H9 (cell line): ENCODE data around the gene SLC13A4. TPM values are rescaled to one million over a fixed set of nuclear protein-coding genes. Genes with fewer than 3 reads are reported as not detected.

ENCODE experiments used
- DNase-seq: peaks from one replicate; pipeline ENCODE4 v3.0.0-alpha.2; 2017
- H2AFZ ChIP-seq: one replicate; pipeline ENCODE4 v1.6.1; 2013; ENCODE audit warnings: mild to moderate bottlenecking, low read length, control low read depth, moderate library complexity
- H2AK5ac ChIP-seq: 2 replicates; pipeline ENCODE4 v1.6.1; 2013; ENCODE audit warnings: low read length, control low read depth, mixed read lengths; ENCODE audit not compliant: insufficient read length
- H2BK120ac ChIP-seq: one replicate; pipeline ENCODE4 v1.6.1; 2013; ENCODE audit warnings: low read depth, mild to moderate bottlenecking, low read length, control low read depth, inconsistent platforms; ENCODE audit not compliant: poor library complexity, severe bottlenecking
- H2BK12ac ChIP-seq: 2 replicates; pipeline ENCODE4 v1.6.1; 2013; ENCODE audit warnings: low read length, control low read depth, mixed read lengths, low read depth; ENCODE audit not compliant: insufficient read length
- H2BK15ac ChIP-seq: 2 replicates; pipeline ENCODE4 v1.6.1; 2013; ENCODE audit warnings: low read depth, low read length, control low read depth
- H2BK20ac ChIP-seq: one replicate; pipeline ENCODE4 v1.6.1; 2013; ENCODE audit warnings: low read depth, mild to moderate bottlenecking, low read length, control low read depth, inconsistent platforms; ENCODE audit not compliant: poor library complexity, severe bottlenecking
- H2BK5ac ChIP-seq: 2 replicates; pipeline ENCODE4 v1.6.1; 2013; ENCODE audit warnings: low read length, control low read depth, mixed read lengths; ENCODE audit not compliant: insufficient read length
- H3K14ac ChIP-seq: 2 replicates; pipeline ENCODE4 v1.6.1; 2013; ENCODE audit warnings: low read length, control low read depth; ENCODE audit not compliant: insufficient read depth
- H3K18ac ChIP-seq: 2 replicates; pipeline ENCODE4 v1.6.1; 2013; ENCODE audit warnings: low read depth, mild to moderate bottlenecking, mixed read lengths, low read length, control low read depth; ENCODE audit not compliant: insufficient read length
- H3K23ac ChIP-seq: 2 replicates; pipeline ENCODE4 v1.6.1; 2013; ENCODE audit warnings: low read length, control low read depth, mixed read lengths, low read depth; ENCODE audit not compliant: insufficient read length
- H3K23me2 ChIP-seq: 2 replicates; pipeline ENCODE4 v1.6.1; 2013; ENCODE audit warnings: low read depth, mild to moderate bottlenecking, mixed read lengths, low read length, control low read depth; ENCODE audit not compliant: insufficient read length, poor library complexity, severe bottlenecking
- H3K27ac ChIP-seq: 2 replicates; pipeline ENCODE4 v1.5.1; 2013; ENCODE audit warnings: low read length, control low read depth, mixed read lengths, low read depth; ENCODE audit not compliant: insufficient read length
- H3K27me3 ChIP-seq: 2 replicates; pipeline ENCODE4 v1.6.1; 2013; ENCODE audit warnings: low read length, control low read depth, inconsistent platforms; ENCODE audit not compliant: insufficient read depth
- H3K4ac ChIP-seq: 2 replicates; pipeline ENCODE4 v1.6.1; 2013; ENCODE audit warnings: low read depth, mild to moderate bottlenecking, control low read depth, inconsistent platforms, low read length, moderate library complexity
- H3K4me1 ChIP-seq: 2 replicates; pipeline ENCODE4 v1.6.1; 2013; ENCODE audit warnings: low read length, control low read depth, inconsistent platforms; ENCODE audit not compliant: insufficient read depth
- H3K4me2 ChIP-seq: 2 replicates; pipeline ENCODE4 v1.6.1; 2013; ENCODE audit warnings: low read length, control low read depth, mixed read lengths; ENCODE audit not compliant: insufficient read length, insufficient read depth
- H3K56ac ChIP-seq: 2 replicates; pipeline ENCODE4 v1.6.1; 2013; ENCODE audit warnings: low read depth, mild to moderate bottlenecking, mixed read lengths, low read length, control low read depth; ENCODE audit not compliant: insufficient read length
- H3K79me1 ChIP-seq: 2 replicates; pipeline ENCODE4 v1.6.1; 2013; ENCODE audit warnings: low read depth, mild to moderate bottlenecking, moderate library complexity, low read length, control low read depth, inconsistent platforms; ENCODE audit not compliant: insufficient read depth, poor library complexity, severe bottlenecking
- H3K79me2 ChIP-seq: 2 replicates; pipeline ENCODE4 v1.6.1; 2013; ENCODE audit warnings: low read length, control low read depth, inconsistent platforms; ENCODE audit not compliant: insufficient read depth
- H3K9ac ChIP-seq: 2 replicates; pipeline ENCODE4 v1.6.1; 2013; ENCODE audit warnings: low read length, control low read depth, mixed read lengths; ENCODE audit not compliant: insufficient read length; ENCODE audit errors: extremely low read depth
- H3K9me3 ChIP-seq: one replicate; pipeline ENCODE4 v1.6.1; 2013; ENCODE audit warnings: low read depth, low read length, inconsistent platforms; ENCODE audit not compliant: control insufficient read depth
- H3T11ph ChIP-seq: one replicate; pipeline ENCODE4 v1.6.1; 2013; ENCODE audit warnings: mild to moderate bottlenecking, low read length, control low read depth, inconsistent platforms
- H4K20me1 ChIP-seq: one replicate; pipeline ENCODE4 v1.6.1; 2013; ENCODE audit not compliant: control insufficient read depth, insufficient read length, insufficient read depth
- H4K5ac ChIP-seq: 2 replicates; pipeline ENCODE4 v1.6.1; 2013; ENCODE audit warnings: low read depth, mild to moderate bottlenecking, mixed read lengths, low read length, control low read depth; ENCODE audit not compliant: insufficient read length
- H4K8ac ChIP-seq: replicated peaks from 2 replicates; pipeline ENCODE4 v1.6.1; 2013; ENCODE audit warnings: low read length, control low read depth, mixed read lengths, low read depth; ENCODE audit not compliant: insufficient read length
- H4K91ac ChIP-seq: 2 replicates; pipeline ENCODE4 v1.6.1; 2013; ENCODE audit warnings: low read depth, mild to moderate bottlenecking, moderate library complexity, mixed read lengths, low read length, control low read depth; ENCODE audit not compliant: insufficient read length
- H3K27ac Mint-ChIP-seq, 3 experiments: 2 replicates in 2 of 3; 3 replicates in 1 of 3; pipeline ENCODE4 v1.8.0; 2020 to 2021; ENCODE audit warnings: mixed read lengths in 3 of 3, mild to moderate bottlenecking in 1 of 3, moderate library complexity in 1 of 3
- H3K27me3 Mint-ChIP-seq: 2 replicates; pipeline ENCODE4 v1.8.0; 2021; ENCODE audit warnings: low read depth, mild to moderate bottlenecking, moderate library complexity, mixed read lengths
- H3K36me3 Mint-ChIP-seq, 3 experiments: 2 replicates in 2 of 3; 3 replicates in 1 of 3; pipeline ENCODE4 v1.8.0; 2020 to 2021; ENCODE audit warnings: low read depth in 3 of 3, mixed read lengths in 3 of 3; ENCODE audit not compliant: insufficient read depth in 1 of 3
- H3K4me1 Mint-ChIP-seq, 2 experiments: 2 replicates each; pipeline ENCODE4 v1.8.0; 2020; ENCODE audit warnings: mixed read lengths in 2 of 2
- H3K4me3 Mint-ChIP-seq, 2 experiments: 2 replicates in 1 of 2; 3 replicates in 1 of 2; pipeline ENCODE4 v1.8.0; 2020 to 2021; ENCODE audit warnings: mild to moderate bottlenecking in 2 of 2, mixed read lengths in 2 of 2, moderate library complexity in 1 of 2
- H3K9me3 Mint-ChIP-seq, 2 experiments: 2 replicates in 1 of 2; 3 replicates in 1 of 2; pipeline ENCODE4 v1.8.0; 2020; ENCODE audit warnings: mild to moderate bottlenecking in 2 of 2, mixed read lengths in 2 of 2, moderate library complexity in 1 of 2
- CTCF ChIP-seq: fragments of 200-600 bp; sonication (generic); conservative IDR thresholded peaks from 3 replicates; pipeline ENCODE4 v1.8.0; 2021; ENCODE audit warnings: antibody characterized with exemption, mild to moderate bottlenecking
- WGBS: extraction: QIAGEN DNeasy Blood & Tissue Kit; methylation state at CpG from one replicate; pipeline ENCODE4 v1.1.7; 2013; ENCODE audit warnings: missing lambda C conversion rate, low lambda C conversion rate, mixed read lengths; ENCODE audit not compliant: insufficient read length; ENCODE audit errors: extremely low coverage; 5-methylcytosine and 5-hydroxymethylcytosine counted together
- total RNA-seq: library from RNA; stranded (reverse); gene quantifications from 2 replicates; pipeline ENCODE4 v1.2.1, GENCODE V29; 2021

Gene SLC13A4
- total RNA-seq, 1 experiment from 2014 or later, result 3.5 TPM

- Histone ChIP-seq H3K56ac (no peak overlapping the region), H3K18ac (no peak overlapping the region), H3K79me2 (no peaks in the 10 kb centered on the region), H3K27ac (no peak overlapping the region), H3K9me3 (no peaks in the 10 kb centered on the region), H2BK20ac (no peak overlapping the region), H4K8ac (no peak overlapping the region), H2BK12ac (no peak overlapping the region), H4K20me1 (no peaks in the 10 kb centered on the region), H3T11ph (no peak overlapping the region), H2AK5ac (no peak overlapping the region), H3K9ac (no peak overlapping the region), H2AFZ (no peak overlapping the region), H3K4ac (no peak overlapping the region), H3K79me1 (no peaks in the 10 kb centered on the region), H2BK120ac (no peak overlapping the region), H4K91ac (no peak overlapping the region), H3K23me2 (no peaks in the 10 kb centered on the region), H3K4me1 (no peaks in the 10 kb centered on the region; the same call in 1 of the 2 replicates), H3K27me3 (no peaks in the 10 kb centered on the region), H3K4me2 (no peak overlapping the region), H2BK5ac (no peak overlapping the region), H4K5ac (no peak overlapping the region), H3K23ac (no peak overlapping the region), H3K14ac (no peak overlapping the region), H2BK15ac (no peak overlapping the region)
- Mint-ChIP-seq H3K4me1 (peaks cover 7 to 15% of the 10 kb centered on the region in 2 experiments; a peak in 3 of 4 replicates), H3K4me3 (no peak overlapping the region), H3K27ac (no peak overlapping the region), H3K36me3 (no peaks in the 10 kb centered on the region), H3K9me3 (no peaks in the 10 kb centered on the region), H3K27me3 (no peaks in the 10 kb centered on the region; the same call in 1 of the 2 replicates)
- WGBS, result 100% methylated on average over 5 of the region's 5 CpGs
- no peak for DNase-seq
- no peak for TF ChIP-seq CTCF
Measured at GRCh38 chr7:135715055-135715522, 12.9 kb downstream of the SLC13A4 start.
